Stimulated activated CD4-positive, alpha-beta T cell treated with anti-CD3 and anti-CD28 coated beads, Interleukin-1b, Interleukin-23, amount 100 ng/mL, for 1 hour (primary cell): ENCODE results near the gene TNS2.
"Not testable (repeated sequence)": the region's sequence is repeated elsewhere in the genome, so short reads cannot be mapped to it uniquely, and the experiment has no call there.

Experiments
- DNase-seq, 2 donors: peaks; one replicate each; pipeline ENCODE4 v3.0.0-alpha.2; 2020; ENCODE audit warnings: low read depth in 2 of 2

The TNS2 gene

DNA sequence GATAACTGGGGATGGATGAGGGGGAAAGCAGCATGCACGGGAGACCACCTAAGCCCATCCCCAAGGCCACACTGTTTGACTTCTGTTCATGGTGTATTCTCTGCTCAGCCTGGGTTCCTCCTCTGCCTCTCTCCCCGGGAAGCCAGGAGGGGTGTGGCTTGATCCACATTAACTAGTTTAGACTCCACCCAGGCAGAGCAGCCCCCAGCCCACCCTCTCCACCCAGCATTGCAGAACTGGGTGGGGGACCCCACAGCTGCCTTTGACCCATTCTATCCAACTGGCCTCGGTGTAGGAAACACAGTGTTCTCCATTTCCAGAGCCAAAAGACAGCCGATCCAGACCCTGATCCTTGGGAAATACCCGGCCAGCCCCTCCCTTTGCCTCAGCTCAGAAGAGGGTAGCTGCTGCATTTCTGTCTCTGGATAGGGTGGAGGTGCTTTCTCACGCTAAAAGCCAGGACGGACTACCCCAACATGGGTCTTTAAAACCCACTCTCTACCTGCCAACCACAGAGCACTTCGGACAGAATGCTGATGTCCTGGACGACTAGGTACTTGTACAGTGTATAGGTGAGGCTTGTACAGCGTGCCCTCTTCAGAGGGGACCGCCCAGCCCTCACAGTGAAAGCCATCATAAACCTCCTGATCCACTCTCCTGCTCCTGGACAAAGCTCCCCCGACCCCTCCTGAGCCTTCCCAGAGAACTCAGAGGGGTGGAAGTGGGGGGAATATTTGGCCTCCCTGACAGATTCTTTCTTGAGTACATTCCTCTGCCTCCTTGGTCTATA lies 20.0 kb downstream of the TNS2 start:
- no peak for DNase-seq

DNA sequence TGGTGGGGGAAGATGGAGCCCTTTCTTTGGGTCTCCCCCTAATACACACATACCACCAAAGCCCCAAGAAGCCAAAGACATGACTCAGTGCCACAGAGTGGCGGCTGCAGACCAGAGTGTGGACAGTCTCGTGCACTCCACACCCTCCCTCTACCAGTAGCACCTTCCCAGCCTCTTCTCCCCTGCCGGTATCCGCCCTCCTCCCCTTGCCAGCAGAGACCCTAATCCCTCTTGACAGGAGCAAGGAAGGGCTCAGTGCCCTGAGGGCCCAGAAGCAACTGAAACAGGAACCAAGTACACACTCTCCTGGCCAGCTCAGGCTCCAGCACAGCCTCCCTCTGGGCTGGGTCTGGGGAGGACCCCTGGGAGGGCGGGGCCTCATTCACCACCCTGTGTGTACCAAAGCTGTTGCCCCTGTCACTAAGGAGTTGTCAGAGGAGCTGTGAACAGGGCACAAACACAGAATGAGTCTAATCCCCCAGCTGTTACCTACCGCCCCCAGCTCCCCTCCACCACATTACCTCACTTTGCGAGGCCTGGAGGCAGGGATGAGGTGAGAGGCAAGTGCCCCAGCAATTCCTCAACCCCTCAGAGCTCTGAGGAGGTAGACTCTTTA lies 21.1 kb downstream of the TNS2 start:
- DNase-seq = no peak

GRCh38 chr12:53071591-53072551 lies 22.0 kb downstream of the TNS2 start:
- DNase-seq = no peak

DNA sequence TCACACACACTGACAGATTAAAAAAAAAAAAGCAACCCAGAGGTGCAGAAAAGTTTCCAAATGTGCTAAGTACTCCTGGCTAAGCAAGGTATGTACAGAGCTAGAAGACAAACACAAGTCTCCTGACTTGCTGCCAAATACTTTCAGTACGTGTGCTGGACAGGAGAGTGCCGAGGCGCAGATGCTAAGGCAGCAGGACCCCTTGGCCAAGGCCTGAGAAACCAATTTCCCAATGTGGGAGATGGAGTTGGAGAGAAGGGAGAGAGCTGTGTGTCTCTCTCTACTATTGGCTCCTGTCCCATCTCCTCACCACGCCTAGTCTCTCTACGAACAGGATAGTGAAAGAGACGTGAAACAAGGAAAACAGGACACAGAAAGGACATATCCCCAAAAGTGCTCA lies 24.0 kb downstream of the TNS2 start:
- no peak for DNase-seq

DNA sequence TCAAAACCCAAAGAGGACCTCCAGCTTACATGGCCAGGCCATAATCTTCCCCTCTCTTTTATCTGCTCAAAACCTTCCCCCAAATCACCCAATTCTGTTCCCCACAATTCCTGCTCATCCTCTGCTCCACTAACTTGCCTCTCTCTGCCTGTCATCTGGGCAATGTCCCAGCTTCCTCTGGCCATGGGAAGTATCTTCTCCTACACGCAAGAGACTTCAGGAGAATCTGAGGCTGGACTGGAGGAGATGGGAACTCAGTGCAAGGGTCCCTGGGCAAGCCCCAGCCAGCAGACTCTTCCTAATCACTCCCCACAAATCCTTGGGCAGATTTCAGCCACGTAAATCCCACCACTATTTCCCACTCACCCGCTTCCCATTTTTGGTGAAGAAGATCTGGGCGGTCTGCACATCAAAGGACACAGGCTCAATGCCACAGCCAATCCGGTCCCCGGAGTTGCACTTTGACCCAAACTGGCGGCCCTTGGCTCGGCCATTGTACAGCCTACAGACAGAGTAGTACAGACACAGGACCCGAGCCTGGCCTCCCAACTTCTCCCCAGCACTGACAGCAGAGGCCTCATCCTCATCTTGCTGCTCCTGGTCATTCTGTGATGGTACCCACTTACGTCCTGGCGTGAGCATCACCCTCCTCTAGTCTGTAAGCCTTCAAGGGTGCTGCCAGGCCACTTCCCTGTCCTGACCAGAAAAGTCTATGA lies 24.6 kb downstream of the TNS2 start:
- DNase-seq = no peak

DNA sequence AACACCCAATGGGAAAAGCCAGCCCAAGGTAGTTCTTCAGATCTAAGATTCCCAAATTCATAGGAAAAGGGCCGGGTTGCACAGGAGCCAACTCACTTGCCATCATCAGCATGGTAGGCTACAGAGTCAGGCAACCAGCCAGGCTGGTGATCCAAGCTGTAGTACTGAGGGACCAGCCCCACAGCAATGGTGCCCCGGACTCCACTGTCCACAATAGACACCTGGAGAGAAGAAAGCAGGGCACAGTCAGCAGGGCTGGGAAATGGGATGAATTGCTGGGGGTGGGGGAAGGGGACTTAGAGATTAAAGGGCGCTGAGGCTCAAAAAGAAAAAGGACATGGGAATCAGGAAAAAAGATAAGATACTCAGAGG lies 25.1 kb downstream of the TNS2 start:
- no peak for DNase-seq

GRCh38 chr12:53076461-53076860 lies 26.6 kb downstream of the TNS2 start:
- DNase-seq = no peak

- no peak for DNase-seq
Measured at GRCh38 chr12:53077030-53077429, 27.2 kb downstream of the TNS2 start.

DNA sequence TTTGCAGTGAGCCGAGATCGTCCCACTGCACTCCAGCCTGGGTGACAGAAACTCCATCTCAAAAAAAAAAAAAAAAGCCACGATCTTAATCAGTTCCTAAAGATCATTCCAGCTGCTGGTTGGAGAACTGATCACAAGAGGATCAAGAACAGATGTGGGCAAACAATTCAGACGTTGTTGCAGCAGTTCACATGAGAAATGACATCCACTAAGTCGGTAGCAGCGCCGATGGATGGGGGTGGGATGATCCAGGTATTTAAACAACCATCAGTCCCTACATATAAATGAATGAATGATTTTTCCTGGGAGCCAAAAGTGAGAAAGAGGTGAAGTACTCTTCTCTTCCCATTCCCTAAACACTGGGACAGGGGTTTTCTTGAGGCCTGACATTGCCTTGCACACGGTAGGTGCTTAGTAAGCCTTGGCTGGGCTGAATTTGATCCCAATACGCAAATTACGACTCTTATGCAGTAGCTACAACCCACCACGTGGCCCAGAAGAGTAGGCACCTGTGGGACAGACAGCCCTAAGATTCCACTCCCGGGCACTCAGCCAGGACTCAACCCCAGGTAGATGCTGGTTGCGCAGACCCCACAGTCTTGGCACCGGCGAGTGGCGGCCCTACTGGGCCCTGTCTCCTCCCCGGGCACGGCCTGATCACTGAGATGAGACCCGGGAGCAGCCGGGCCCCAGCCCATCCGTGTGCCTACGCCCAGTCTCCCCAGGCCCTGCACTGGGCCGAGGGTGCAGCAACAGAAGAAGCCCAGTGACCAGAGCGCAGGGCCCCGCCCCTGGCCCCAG lies 28.8 kb downstream of the TNS2 start:
- peak in 1 of 2 donors; percentile 21 for DNase-seq

DNA sequence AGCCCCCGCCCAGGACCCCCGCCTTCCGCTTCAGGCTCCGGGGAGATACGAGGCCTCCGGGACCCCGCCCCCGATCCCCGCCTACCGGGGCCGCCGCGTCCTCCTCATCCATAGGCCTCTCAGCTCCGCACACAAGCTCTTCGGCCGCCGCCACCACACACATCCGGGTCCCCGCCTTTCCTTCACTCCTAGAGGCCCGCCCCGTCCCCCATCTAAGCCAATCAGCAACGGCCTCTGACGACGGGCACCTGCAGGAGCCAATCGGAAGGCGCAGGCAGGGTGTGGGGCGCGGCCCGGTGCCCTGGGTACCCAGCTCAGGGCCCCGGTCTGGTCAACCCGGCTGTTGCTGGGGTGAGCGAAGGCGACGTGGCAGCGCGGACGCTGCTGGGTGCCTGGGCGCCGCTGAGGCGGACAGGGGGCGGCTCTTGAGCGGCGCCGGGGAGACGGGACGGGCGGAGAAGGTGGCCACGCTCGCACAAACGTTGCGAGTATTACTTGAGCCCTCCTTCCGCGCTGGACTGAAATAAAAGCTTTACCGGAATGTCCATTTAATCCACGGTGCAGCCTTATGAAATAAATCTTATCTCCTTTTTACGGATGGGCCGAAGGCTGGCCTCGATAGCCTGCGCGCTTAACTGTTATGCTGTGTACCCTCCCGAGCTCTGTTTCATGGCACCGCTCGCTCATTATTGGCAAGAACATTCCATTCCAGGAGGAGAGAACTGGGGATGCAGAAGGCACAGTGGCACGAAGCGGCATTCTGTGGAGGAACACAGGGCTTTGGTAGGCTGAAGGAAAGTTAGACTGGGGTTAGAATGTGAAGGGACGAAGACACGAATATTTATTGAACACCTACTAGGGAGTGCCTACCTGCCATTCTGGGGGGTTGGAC lies 29.6 kb downstream of the TNS2 start, which contains the start of gene SPRYD3:
TSS of gene SPRYD3 (minus strand) at position 165 of the 892 bp plus-strand sequence. CDS start at position 108, 57 bp downstream.
- DNase-seq = peak; percentile 90 to 92

DNA sequence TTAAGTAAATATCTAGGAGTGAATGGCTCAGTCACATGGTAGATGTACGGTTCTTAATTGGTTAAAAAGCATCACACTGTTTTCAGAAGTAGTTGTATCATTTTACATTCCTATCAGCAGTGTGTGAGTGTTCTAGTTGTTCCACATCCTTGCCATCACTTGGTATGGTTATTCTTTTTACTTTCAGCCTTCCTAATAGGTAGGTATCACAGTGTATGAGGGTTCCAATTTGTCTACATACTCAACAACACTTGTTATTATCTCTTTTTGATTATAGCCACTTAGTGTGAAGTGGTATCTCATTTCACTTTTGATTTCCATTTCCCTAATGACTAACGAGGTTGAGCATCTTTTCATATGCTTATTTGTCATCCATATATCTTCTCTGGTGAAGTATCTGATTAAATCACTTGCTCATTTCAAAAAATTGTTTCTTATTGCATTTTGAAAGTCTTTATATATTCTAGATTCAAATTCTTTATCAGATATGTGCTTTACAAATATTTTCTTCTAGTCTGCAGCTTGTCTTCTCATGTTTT lies 32.8 kb downstream of the TNS2 start:
- DNase-seq = no peak

DNA sequence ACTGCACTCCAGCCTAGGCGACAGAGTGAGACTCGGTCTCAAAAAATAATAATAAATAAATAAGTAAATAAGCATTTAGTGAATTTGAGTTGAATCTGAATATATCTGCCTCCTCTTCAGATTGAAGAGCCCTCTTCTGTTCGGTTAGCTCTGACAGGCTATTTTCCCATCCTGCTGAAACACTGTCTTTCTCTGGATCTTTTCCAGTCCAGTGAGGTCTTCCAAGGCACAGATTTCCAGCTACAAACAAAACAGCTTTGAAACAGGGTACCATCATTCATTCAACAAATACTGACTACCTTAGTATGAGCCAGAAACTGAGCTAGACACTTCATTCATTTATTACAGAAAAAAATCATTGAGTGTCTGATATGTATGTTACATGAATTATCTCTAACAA lies 36.5 kb downstream of the TNS2 start:
- no peak for DNase-seq

DNA sequence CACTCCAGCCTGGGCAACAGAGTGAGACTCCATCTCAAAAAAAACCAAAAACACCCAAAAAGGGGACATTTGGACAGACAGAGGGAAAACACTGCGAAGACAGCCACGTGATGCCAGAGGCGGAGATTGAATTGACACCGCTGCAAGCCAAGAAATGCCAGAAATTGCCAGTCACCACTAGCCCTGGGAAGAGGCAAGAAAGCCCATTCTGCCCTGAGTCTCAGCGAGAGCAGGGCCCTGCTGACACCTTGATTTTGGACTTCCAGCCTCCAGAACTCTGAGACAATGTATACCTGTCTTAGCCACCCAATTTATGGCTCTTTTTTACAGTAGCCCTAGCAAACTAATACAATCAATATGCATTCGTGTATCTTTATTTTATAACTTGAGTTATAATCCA lies 40.2 kb downstream of the TNS2 start:
- DNase-seq = no peak

GRCh38 chr12:53090554-53090953 lies 40.7 kb downstream of the TNS2 start:
- DNase-seq = no peak

- no peak for DNase-seq
Measured at GRCh38 chr12:53091756-53092155, 41.9 kb downstream of the TNS2 start.

DNA sequence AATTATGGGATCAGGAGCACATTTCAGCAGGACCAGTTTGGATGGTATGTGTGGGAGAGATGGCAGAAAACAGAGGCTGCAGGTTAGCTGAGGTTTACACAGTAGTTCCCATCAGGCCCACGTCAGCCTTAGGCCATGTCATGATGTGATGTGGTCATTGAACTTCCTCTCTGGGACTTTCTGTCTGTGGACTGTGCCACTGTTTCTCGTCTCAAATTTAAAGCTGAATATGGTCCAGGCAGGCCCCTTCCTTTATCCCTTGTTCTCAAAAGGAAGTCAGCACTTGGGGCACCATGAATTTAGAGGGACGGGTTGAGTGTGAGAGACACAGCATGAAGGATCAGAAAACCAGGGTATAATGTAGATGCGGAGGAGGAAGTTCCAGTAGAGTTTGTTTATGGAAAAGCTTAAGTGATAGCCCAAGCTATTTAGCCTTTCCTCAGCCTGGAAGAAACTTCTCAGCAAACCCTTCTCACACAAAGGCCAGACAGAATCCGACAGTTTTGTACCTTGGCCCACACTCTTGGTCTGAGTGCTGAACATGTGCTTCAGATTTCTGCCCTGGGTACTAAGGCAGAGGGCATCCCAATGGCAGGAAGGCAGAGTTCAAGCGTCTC lies 44.0 kb downstream of the TNS2 start:
- DNase-seq = no peak

- DNase-seq = no peak
Measured at GRCh38 chr12:53094394-53094787, 44.5 kb downstream of the TNS2 start.

- DNase-seq = not testable (repeated sequence)
Measured at GRCh38 chr12:53094796-53095595, 45.1 kb downstream of the TNS2 start.
